Kidney (tissue), 14 donors: Measurements from ENCODE around the gene CKMT1B. TPM values are rescaled to one million over a fixed set of nuclear protein-coding genes. Genes with fewer than 3 reads are reported as not detected.

ENCODE experiments used
- DNase-seq, 5 donors: peaks; one replicate each; pipeline ENCODE4 v3.0.0-alpha.2; 2013 to 2020
- FAIRE-seq: peaks from 2 replicates; lab custom pipeline; 2012; peaks lifted over from hg19 to GRCh38; lab: Jason Lieb, UNC
- H3K27ac ChIP-seq, 2 donors: one replicate each; pipeline ENCODE4 v1.7.0; 2013; ENCODE audit warnings: low read depth in 2 of 2, low read length in 2 of 2, inconsistent platforms in 1 of 2
- H3K27me3 ChIP-seq: one replicate; pipeline ENCODE4 v1.7.1; 2013; ENCODE audit warnings: low read length, inconsistent platforms; ENCODE audit not compliant: control insufficient read depth, insufficient read depth
- H3K36me3 ChIP-seq, 3 donors: one replicate each; pipeline versions ENCODE4 v1.7.0 to v1.7.1; 2013; ENCODE audit warnings: low read length in 3 of 3, control low read depth in 1 of 3, inconsistent platforms in 1 of 3; ENCODE audit not compliant: insufficient read depth in 3 of 3, control insufficient read depth in 2 of 3
- H3K4me1 ChIP-seq, 3 donors: one replicate each; pipeline versions ENCODE4 v1.7.0 to v1.7.1; 2013; ENCODE audit warnings: low read length in 3 of 3, inconsistent platforms in 1 of 3, low read depth in 1 of 3; ENCODE audit not compliant: control insufficient read depth in 2 of 3, insufficient read depth in 2 of 3
- H3K4me3 ChIP-seq, 3 donors: one replicate each; pipeline versions ENCODE4 v1.7.0 to v1.8.1; 2013; ENCODE audit warnings: low read length in 3 of 3, control low read depth in 1 of 3, inconsistent platforms in 1 of 3
- H3K9ac ChIP-seq, 3 donors: one replicate each; pipeline versions ENCODE4 v1.7.0 to v1.7.1; 2013; ENCODE audit warnings: low read length in 3 of 3, control low read depth in 1 of 3, inconsistent platforms in 1 of 3
- H3K9me3 ChIP-seq, 3 donors: one replicate each; pipeline versions ENCODE4 v1.7.0 to v1.7.1; 2013; ENCODE audit warnings: low read length in 3 of 3, control low read depth in 1 of 3, inconsistent platforms in 1 of 3; ENCODE audit not compliant: control insufficient read depth in 2 of 3, insufficient read depth in 1 of 3
- CTCF ChIP-seq: IDR thresholded peaks from 3 replicates; pipeline ENCODE4 v1.5.1; 2012; ENCODE audit warnings: mild to moderate bottlenecking, moderate library complexity, borderline replicate concordance; ENCODE audit not compliant: insufficient read depth; ENCODE audit errors: extremely low read depth
- intact Hi-C: fragments of 100-400 bp; cut with DNase I; formaldehyde crosslinking; loops from one replicate; pipeline ENCODE4 v1.11.1; 2022
- polyA plus RNA-seq: library from polyadenylated mRNA; stranded (reverse); fragments of 350-450 nt; fragmentation: Illumina TruSeq; extraction: RNeasy Lipid Tissue Mini Kit (QIAGEN cat#74804); gene quantifications from one replicate; pipeline ENCODE4 v1.2.3, GENCODE V29; 2014; ENCODE audit warnings: low read depth, low replicate concordance; ENCODE audit not compliant: insufficient read depth
- total RNA-seq: library from RNA; stranded (reverse); fragmentation: NEBNext Ultra II Directional; extraction: Animal tissue kit (Norgen Biotek cat#: 25700); gene quantifications from one replicate; pipeline ENCODE4 v1.2.1, GENCODE V29; 2021
- donor health status: control.
- donor health status: control.
- donor health status: control.
- donor health status: control.
- donor health status: control.
- donor health status: DM: yes; HTN: yes; CAD: no.
- donor health status: Normal renal cell carcinoma (clear cell type).

CKMT1B gene
- total and polyA plus RNA-seq, 2 donors from 2014 or later: 9.2 to 14.5 TPM

GRCh38 chr15:43547539-43547938, 46.3 kb upstream of the CKMT1B start:
- DNase-seq: no peak
- Histone ChIP-seq H3K4me3 (no peak overlapping the region), H3K27ac (no peak overlapping the region), H3K9ac (no peak overlapping the region), H3K36me3 (no peaks in the 10 kb centered on the region), H3K27me3 (no peaks in the 10 kb centered on the region), H3K4me1 (no peaks in the 10 kb centered on the region), H3K9me3 (no peaks in the 10 kb centered on the region)
- no peak for FAIRE-seq
- intact Hi-C loops: no loop called here
- TF ChIP-seq CTCF: no peak

GRCh38 chr15:43550527-43551363, 43.1 kb upstream of the CKMT1B start:
- H3K27me3 ChIP-seq: no peaks in the 10 kb centered on the region
- no peak for TF ChIP-seq CTCF
- no peak overlapping the region for H3K27ac ChIP-seq
- H3K4me3 ChIP-seq: no peak overlapping the region
- intact Hi-C loops: no loop called here
- DNase-seq (no peak), FAIRE-seq (no peak)
- no peaks in the 10 kb centered on the region for H3K4me1 ChIP-seq
- no peaks in the 10 kb centered on the region for H3K36me3 ChIP-seq
- H3K9ac ChIP-seq: no peak overlapping the region
- H3K9me3 ChIP-seq: no peaks in the 10 kb centered on the region

GRCh38 chr15:43552256-43552655, 41.6 kb upstream of the CKMT1B start:
- Histone ChIP-seq H3K9ac (no peak overlapping the region), H3K36me3 (no peaks in the 10 kb centered on the region), H3K4me1 (no peaks in the 10 kb centered on the region), H3K27ac (no peak overlapping the region), H3K9me3 (no peaks in the 10 kb centered on the region), H3K4me3 (no peak overlapping the region), H3K27me3 (no peaks in the 10 kb centered on the region)
- intact Hi-C loops: no loop called here
- FAIRE-seq: no peak
- no peak for TF ChIP-seq CTCF
- no peak for DNase-seq
